GM19468 (cell line): ENCODE results near the gene LONP2.
"Not testable (repeated sequence)": the region's sequence is repeated elsewhere in the genome, so short reads cannot be mapped to it uniquely, and the experiment has no call there.

Source experiments
- ATAC-seq: cut with Tn5 transposase; IDR thresholded peaks from one replicate; pipeline ENCODE4 v1.9.1; 2021; ENCODE audit warnings: mild to moderate bottlenecking, moderate library complexity, moderate number of reproducible peaks; ENCODE audit not compliant: unreplicated experiment; ENCODE audit errors: extremely low read depth

The LONP2 gene

GRCh38 chr16:48235556-48236136 lies 8.5 kb upstream of the LONP2 start:
- no peak for ATAC-seq

DNA sequence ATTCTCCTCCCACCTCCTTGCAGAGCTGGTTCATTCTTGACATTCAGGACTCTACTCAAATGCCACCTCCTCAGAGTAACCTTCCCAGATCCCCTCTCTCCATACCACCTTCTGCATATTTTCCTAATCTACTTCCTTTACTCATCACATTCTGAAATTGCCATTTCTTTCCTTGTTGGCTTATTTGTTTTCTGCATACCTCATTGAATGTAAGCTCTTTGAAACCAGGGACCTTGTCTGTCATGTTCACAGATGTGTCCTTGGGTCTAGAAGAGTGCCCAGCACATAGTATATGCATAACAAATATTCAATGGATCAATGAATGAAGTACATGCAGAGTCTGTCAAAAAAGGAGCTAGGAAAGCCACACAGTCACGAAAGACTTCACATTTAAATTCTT lies 7.8 kb upstream of the LONP2 start:
- no peak for ATAC-seq

- not testable (repeated sequence) for ATAC-seq
Observed at GRCh38 chr16:48240147-48240546, 4.0 kb upstream of the LONP2 start.

GRCh38 chr16:48244863-48245195 lies 729 bp downstream of the LONP2 start:
- ATAC-seq: no peak

- ATAC-seq: no peak
Observed at GRCh38 chr16:48246066-48246465, 2.0 kb downstream of the LONP2 start.

GRCh38 chr16:48247311-48247710 lies 3.2 kb downstream of the LONP2 start, which contains the start of gene ABCC11:
TSS of gene ABCC11 (minus strand) at chr16:48247539. CDS start at chr16:48231921, 15,618 bp downstream.
- ATAC-seq: no peak

DNA sequence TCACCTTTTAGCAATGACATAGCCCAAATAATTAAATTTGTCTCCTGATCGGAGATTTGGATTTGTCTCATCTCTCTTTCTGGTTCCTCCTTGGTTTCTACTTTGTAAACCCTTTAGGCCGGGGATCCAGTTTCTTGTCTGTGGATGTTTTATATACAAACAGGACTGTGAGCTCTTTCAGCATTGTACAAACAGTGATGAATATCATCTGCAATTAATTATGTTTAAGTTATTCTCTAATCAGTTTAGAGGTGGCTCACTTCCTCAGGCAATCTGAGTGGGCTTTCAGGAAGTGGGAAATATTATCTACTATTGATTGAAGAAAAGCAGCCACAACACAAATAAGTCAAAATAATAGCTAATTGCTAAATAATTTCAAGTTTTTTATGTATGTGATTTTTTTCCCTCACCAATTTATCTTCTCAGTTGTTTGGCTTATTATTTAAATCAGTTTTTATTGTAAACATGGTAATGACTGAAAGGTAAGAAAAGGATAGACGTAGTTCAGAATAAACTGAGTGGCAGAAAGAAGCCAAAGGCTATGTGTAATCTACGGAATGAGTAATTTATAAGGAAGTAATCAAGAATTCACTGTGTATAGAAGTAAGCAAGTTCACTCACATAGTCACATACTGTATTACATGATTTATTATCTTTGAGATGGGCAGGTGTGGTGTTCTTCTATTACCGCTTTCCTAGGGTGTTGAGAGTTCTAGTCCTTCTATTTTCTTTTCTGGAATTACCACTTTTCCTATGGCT lies 6.6 kb downstream of the LONP2 start:
- ATAC-seq: no peak

DNA sequence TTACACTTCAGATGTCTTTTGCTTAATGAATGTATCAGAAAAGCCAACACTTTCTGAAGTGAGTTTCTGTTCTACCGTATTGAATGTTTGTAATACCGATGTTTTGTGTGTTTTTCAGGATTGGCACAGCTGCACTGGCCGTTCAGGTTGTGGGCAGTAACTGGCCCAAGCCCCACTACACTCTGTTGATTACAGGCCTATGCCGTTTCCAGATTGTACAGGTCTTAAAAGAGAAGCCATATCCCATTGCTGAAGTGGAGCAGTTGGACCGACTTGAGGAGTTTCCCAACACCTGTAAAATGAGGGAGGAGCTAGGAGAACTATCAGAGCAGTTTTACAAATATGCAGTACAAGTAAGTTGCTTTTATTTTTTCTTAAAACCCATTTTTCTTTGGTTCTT lies 7.9 kb downstream of the LONP2 start:
- no peak for ATAC-seq

DNA sequence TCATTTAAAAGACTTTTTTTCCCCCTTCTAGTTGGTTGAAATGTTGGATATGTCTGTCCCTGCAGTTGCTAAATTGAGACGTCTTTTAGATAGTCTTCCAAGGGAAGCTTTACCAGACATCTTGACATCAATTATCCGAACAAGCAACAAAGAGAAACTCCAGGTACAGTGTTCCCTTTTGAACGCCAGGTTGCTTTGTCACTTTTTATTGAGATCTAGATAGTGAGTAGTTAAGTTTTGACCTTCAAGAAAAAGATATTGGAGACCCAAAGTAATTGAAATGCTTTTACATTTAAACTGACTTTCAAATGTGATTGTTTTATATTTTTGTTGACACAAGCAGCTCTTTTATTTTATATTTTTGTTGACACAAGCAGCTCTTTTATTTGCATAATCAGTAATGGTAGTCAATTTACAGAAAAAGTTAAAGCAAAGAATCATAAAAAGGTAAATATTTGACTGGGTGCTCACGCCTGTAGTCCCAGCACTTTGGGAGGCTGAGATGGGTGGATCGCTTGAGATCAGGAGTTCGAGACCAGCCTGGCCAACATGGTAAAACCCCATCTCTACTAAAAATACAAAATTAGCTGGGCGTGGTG lies 12.6 kb downstream of the LONP2 start:
- ATAC-seq: no peak

- ATAC-seq: no peak
Observed at GRCh38 chr16:48261569-48261968, 17.5 kb downstream of the LONP2 start.

- no peak for ATAC-seq
Observed at GRCh38 chr16:48262631-48263030, 18.5 kb downstream of the LONP2 start.

DNA sequence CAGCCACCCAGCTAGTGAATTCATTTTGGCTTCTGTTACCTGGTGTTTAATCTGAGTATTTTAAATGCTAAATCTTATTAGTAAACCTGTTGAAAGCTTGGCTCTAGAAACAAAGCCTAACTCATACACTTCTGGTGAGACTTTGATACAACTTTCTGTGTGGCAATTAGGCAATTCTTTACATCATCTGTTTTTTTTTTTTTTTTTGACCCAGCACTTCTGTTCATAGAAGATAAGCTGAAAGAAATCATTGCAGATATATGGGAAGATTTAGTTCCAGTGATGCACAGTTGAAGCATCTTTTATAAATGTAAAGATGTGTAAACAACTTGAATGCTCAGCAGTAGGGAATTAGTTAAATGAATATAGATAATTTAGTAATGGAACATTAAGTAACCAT lies 24.9 kb downstream of the LONP2 start:
- ATAC-seq: no peak

GRCh38 chr16:48271728-48272127 lies 27.6 kb downstream of the LONP2 start:
- no peak for ATAC-seq

DNA sequence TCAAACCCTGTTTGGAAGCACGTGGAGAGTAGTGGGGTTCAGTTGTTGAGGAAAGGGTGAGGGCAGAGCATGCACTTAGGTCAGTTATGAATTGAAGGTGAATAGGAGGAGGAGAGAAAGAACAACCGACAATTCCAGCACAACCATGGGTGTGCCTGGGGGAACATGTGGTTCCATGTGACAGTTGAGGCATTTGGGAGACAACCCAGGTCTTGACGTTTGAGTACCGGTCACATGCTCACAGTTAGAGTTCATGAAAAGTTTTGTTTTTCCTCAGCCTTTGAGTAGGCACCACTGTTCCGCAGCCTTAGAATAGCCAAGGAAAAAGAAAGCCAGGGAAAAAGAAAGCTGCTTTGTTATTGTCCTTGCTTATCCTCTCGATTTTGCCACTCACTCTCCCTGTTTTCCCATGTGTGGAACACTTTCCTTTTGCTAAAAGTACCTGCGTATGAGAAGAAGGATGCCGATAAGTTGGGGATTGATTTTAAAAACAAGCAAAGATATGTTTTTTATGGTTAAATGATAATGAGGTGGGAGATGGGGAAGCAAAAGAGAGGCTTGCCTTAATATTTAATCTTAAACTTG lies 28.8 kb downstream of the LONP2 start:
- ATAC-seq: no peak

DNA sequence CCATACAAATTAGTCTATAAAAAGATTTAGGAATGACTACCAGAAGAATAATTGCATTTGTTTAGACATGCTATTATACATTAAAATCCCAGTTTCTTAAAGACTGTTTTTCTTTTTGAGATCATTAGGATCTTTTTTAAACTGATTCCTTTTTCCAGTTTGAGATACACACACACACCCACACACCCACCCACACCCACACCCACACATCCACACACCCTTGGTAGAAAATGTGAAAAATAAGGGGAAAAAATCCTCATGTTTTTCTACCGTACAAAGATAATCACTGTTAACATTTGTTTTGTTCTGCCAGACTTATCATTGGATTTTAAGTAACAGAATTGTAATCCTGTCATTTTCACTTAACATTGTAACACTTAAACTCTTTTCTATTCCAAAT lies 30.4 kb downstream of the LONP2 start:
- no peak for ATAC-seq

DNA sequence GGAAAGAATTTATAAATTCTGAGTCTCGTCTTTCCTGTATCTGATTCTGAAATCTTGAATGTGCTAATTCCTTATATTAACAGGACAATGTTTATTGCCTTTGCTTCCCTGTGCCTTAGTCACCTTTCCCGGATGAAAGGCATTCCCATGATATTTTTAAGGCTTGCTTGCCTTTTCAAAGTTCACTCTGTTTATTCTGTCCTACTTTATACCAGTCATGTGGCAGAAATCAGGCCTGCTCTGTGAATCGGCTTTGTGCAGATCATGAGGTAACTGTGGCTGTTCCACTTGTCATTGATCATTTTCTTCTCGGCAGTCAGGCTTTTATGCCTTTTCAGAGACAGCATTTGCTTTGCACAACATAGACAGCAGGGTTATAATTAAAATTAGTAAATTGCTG lies 32.0 kb downstream of the LONP2 start:
- no peak for ATAC-seq

- no peak for ATAC-seq
Observed at GRCh38 chr16:48277158-48277557, 33.1 kb downstream of the LONP2 start.

GRCh38 chr16:48279199-48279598 lies 35.1 kb downstream of the LONP2 start:
- no peak for ATAC-seq

- ATAC-seq: no peak
Observed at GRCh38 chr16:48280546-48280945, 36.4 kb downstream of the LONP2 start.

- no peak for ATAC-seq
Observed at GRCh38 chr16:48282636-48283263, 38.6 kb downstream of the LONP2 start.
